ENCODE measurements around the gene CELA2B. TPM values are rescaled to one million over a fixed set of nuclear protein-coding genes. Genes with fewer than 3 reads are reported as not detected.
"Not testable (repeated sequence)": the region's sequence is repeated elsewhere in the genome, so short reads cannot be mapped to it uniquely, and the experiment has no call there.

CELA2B gene
- total RNA-seq, 1 experiment from 2014 or later, result not detected

GRCh38 chr1:15483971-15484370 is 8.1 kb downstream of the CELA2B start:
- H3K27ac Mint-ChIP-seq (ENCODE audit: unreplicated experiment), result no peak overlapping the region
- CTCF ChIA-PET, result no interaction called here
- H3K27me3 Mint-ChIP-seq (ENCODE audit: unreplicated experiment), result no peaks in the 10 kb centered on the region
- DNase-seq, result no peak
- no peaks in the 10 kb centered on the region for H3K9me3 Mint-ChIP-seq (ENCODE audit: low read depth, unreplicated experiment)
- no peak for TF ChIP-seq CTCF (IDR thresholded peaks at IDR 0.05; ENCODE audit: unreplicated experiment)
- intact Hi-C loops (cut with micrococcal nuclease; ENCODE audit: unreplicated experiment), result no loop called here
- BruUV-seq (replicated peaks), result no TSS peak
- H3K4me3 Mint-ChIP-seq (ENCODE audit: low read depth, unreplicated experiment), result no peak overlapping the region
- H3K4me1 Mint-ChIP-seq (ENCODE audit: low read depth, unreplicated experiment), result no peaks in the 10 kb centered on the region
- H3K36me3 Mint-ChIP-seq (ENCODE audit: insufficient read depth, unreplicated experiment), result no peaks in the 10 kb centered on the region

GRCh38 chr1:15484443-15484842 is 8.5 kb downstream of the CELA2B start:
- BruUV-seq (replicated peaks); H3K36me3 Mint-ChIP-seq (ENCODE audit: insufficient read depth, unreplicated experiment); H3K4me1 Mint-ChIP-seq (ENCODE audit: low read depth, unreplicated experiment); H3K27me3 Mint-ChIP-seq (ENCODE audit: unreplicated experiment); intact Hi-C loops (cut with micrococcal nuclease; ENCODE audit: unreplicated experiment); H3K9me3 Mint-ChIP-seq (ENCODE audit: low read depth, unreplicated experiment); H3K27ac Mint-ChIP-seq (ENCODE audit: unreplicated experiment); DNase-seq; CTCF ChIA-PET; H3K4me3 Mint-ChIP-seq (ENCODE audit: low read depth, unreplicated experiment): not testable (repeated sequence)

- Mint-ChIP-seq H3K27me3 (ENCODE audit: unreplicated experiment) (no peaks in the 10 kb centered on the region), H3K9me3 (ENCODE audit: low read depth, unreplicated experiment) (no peaks in the 10 kb centered on the region), H3K27ac (ENCODE audit: unreplicated experiment) (no peak overlapping the region), H3K4me3 (ENCODE audit: low read depth, unreplicated experiment) (no peak overlapping the region), H3K36me3 (ENCODE audit: insufficient read depth, unreplicated experiment) (no peaks in the 10 kb centered on the region), H3K4me1 (ENCODE audit: low read depth, unreplicated experiment) (no peaks in the 10 kb centered on the region)
- CTCF ChIA-PET, result no interaction called here
- intact Hi-C loops (cut with micrococcal nuclease; ENCODE audit: unreplicated experiment), result no loop called here
- TF ChIP-seq CTCF (IDR thresholded peaks at IDR 0.05; ENCODE audit: unreplicated experiment), result no peak
- DNase-seq, result no peak
- BruUV-seq (replicated peaks), result no TSS peak
Measured at GRCh38 chr1:15485636-15486035, 9.7 kb downstream of the CELA2B start.

GRCh38 chr1:15486844-15487610 is 11.1 kb downstream of the CELA2B start:
- H3K4me1 Mint-ChIP-seq (ENCODE audit: low read depth, unreplicated experiment); H3K9me3 Mint-ChIP-seq (ENCODE audit: low read depth, unreplicated experiment); DNase-seq; H3K27me3 Mint-ChIP-seq (ENCODE audit: unreplicated experiment); BruUV-seq (replicated peaks); H3K27ac Mint-ChIP-seq (ENCODE audit: unreplicated experiment); H3K36me3 Mint-ChIP-seq (ENCODE audit: insufficient read depth, unreplicated experiment); intact Hi-C loops (cut with micrococcal nuclease; ENCODE audit: unreplicated experiment); CTCF ChIA-PET; H3K4me3 Mint-ChIP-seq (ENCODE audit: low read depth, unreplicated experiment): not testable (repeated sequence)

GRCh38 chr1:15488371-15488770 is 12.5 kb downstream of the CELA2B start:
- no peak for TF ChIP-seq CTCF (IDR thresholded peaks at IDR 0.05; ENCODE audit: unreplicated experiment)
- H3K9me3 Mint-ChIP-seq (ENCODE audit: low read depth, unreplicated experiment), result no peaks in the 10 kb centered on the region
- H3K4me1 Mint-ChIP-seq (ENCODE audit: low read depth, unreplicated experiment), result no peaks in the 10 kb centered on the region
- CTCF ChIA-PET, result no interaction called here
- H3K27ac Mint-ChIP-seq (ENCODE audit: unreplicated experiment), result no peak overlapping the region
- H3K36me3 Mint-ChIP-seq (ENCODE audit: insufficient read depth, unreplicated experiment), result no peaks in the 10 kb centered on the region
- intact Hi-C loops (cut with micrococcal nuclease; ENCODE audit: unreplicated experiment), result no loop called here
- no peaks in the 10 kb centered on the region for H3K27me3 Mint-ChIP-seq (ENCODE audit: unreplicated experiment)
- no TSS peak for BruUV-seq (replicated peaks)
- no peak overlapping the region for H3K4me3 Mint-ChIP-seq (ENCODE audit: low read depth, unreplicated experiment)
- no peak for DNase-seq

Measured in Calu3 (cell line).